ENCODE data around the gene AQP12A.
"Not testable (repeated sequence)": the region's sequence is repeated elsewhere in the genome, so short reads cannot be mapped to it uniquely, and the experiment has no call there.

Gene AQP12A

DNA sequence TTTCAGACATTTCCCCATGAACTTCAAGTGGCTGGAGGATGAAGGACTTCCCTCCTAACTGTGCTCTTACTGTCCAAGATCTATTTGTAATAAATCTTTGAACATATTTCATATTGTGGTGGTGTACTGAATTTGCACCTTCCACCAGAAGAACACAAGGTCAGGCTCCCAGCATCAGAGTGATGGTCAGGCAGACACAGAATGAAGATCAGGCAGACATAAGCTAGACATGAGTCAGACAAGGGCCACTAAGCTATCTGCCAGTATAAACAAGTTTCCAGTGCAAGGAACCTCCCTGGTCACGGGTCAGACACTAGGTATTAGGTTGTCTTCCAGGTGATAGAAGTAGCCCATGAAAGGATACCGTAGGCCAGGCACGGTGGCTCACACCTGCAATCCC is 29.0 kb upstream of the AQP12A start:
- no peak for DNase-seq

DNA sequence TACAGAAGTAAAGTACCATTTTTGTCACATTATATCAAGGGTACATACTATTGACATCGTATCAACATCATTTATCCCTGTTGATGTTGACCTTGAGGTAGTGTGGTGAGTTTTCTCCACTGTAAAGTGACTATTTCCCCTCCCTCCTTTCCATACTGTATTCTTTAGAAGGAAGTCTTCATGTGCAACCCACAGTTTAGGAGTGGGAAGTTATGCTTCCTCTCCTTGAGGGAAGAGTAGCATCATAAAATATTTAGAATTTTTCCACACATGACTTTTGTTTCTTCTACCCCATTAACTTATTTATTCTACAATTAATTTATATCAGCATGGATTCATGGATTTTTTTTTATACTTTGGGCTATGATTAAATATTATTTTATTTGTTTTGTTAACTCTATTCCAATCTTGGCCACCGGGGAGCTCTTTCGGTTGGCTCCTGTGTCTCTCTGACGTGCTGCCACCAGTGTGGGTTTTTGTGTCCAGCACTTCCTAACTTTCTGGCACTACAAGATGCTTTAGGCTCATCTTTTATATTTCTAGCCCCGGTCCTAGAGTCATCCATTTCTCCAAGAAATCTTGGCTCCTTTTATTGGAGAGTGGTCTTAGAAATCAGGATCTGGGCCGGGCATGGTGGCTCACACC is 28.0 kb upstream of the AQP12A start:
- DNase-seq = no peak

DNA sequence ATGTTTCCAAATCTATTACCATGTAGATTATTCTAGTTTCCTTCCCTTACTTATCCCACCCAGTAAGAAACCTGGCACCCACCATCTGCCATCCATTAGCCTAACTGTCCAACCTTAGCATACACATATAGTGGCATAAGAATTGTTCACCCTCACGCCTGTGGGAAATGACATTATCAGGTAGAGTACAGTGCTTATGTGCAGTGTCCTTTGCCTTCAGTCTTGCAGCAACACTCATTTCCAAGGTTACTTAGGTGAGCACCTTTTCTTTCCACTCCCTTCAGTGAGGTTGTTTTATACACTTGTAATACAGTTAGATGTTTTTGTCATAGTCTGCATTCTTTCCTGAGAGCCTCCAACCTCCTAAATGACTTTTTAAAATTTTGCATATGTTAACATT is 27.0 kb upstream of the AQP12A start:
- no peak for DNase-seq

DNA sequence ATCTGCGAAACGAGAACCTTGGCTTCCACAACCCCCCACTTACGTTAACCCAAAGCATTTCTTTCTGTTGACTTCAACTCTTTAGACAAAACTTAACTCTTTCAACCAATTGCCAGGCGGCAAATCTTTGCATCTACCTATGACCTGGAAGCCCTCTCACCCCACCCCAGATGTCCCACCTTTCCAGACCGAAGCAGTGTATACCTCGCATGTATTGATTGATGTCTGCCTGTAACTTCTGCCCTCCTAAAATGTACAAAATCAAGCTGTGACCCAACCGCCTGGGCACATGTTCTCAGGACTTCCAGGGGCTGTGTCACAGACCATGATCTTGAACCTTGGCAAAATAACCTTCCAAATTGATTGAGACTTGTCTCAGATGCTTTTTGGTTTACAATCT is 21.3 kb upstream of the AQP12A start:
- DNase-seq = no peak

DNA sequence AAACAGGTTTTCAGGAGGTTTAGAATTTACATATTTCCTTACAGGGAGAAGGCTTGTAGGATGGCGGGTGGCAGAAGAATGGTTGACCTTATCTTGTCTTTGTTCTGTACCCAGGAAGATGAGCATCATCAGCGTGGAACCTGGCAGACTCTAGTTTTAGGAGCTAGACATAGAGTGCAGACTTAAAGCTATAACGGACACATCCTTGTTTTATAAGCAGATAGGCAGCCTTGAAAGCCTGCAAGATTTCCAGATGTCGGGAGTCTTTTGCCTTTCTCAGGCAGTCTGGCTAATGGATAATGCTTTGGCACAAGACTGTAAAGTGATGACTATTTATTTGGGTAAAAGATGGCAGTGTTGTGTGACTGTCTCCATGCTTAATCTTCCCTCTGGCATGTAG is 20.7 kb upstream of the AQP12A start:
- no peak for DNase-seq

DNA sequence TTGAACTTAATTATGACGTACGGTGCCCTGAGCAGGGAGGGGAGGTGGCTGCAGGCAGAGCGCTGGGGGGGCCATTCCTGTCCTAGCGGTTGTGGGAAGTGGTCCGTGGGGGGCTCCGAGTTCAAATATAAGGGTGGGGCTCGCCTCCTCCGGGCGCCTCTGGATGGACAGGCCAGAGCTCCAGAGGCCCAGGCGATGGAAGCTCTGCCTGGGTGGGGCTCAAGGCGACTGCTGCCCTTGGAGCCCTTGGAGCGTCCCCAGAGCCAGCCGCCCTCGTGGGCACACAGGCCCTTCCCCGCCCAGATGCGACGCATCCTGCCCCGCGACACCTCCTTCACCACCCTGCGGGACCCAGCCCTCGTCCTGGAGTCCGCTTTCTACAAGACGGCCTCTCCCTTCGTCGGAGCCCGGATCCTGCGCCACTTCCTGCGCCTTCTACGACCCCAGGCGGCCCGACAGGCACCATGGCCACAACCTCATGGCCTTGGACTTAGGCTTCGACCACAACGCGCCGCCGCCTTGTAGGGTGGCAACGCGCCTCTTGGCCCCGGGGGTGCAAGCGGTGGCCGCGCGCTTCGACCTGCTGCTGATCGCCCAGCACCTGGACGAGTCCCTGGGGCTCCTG is 19.5 kb upstream of the AQP12A start:
- DNase-seq = no peak

DNA sequence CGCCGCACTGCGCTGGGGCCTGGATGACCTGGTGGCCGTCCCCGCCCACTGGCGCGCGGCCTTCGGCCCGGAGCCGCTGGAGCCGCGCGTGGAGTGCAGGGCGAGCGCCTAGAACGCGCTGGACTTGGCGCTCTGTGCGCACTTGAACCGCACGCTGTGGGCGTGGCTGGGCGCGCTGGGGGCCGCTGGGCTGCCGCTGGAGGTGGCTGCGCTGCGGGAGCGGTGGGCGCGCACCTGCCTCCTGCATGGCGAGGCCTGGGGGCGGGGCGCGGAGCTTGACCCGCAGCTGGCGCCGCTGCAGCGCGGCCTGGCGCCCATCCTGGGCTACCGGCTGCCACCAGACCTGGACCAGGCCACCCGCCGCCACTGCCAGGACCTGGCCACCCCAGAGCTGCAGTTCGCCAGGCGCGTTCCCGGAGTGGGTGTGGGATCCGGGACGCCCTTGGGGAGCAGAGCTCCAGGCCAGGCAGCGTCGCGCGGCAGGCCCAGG is 18.9 kb upstream of the AQP12A start:
- DNase-seq = no peak

DNA sequence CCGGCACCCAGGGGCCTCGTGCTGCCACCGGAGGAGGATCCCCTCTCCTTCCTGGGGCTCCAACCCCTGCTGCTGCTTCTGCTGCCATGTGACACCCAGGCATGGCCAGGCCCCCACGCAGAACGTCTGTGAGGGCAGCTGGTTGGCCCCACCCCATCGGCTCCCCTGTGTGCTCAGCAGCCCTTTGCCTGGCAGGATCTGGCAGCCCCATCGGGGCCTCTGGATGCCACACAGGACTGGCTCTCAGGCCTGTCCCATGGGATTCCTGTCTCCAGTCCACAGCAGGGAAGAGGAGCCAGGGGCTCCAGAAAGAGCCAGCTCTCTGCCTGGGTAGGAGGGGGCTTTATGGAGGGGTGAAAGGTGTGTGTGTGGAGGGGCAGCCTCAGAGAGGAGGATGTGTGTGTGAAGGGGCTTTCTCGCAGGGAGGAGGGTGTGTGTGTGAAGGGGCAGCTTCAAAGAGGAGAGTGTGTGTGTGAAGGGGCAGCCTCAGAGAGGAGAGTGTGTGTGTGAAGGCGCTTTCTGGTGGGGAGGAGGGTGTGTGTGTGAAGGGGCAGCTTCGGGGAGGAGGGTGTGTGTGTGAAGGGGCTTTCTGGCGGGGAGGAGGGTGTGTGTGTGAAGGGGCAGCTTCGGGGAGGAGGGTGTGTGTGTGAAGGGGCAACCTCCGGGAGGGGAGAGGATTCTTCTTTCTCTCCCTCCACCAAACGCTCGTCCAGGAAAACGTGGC is 17.0 kb upstream of the AQP12A start:
- DNase-seq = not testable (repeated sequence)

DNA sequence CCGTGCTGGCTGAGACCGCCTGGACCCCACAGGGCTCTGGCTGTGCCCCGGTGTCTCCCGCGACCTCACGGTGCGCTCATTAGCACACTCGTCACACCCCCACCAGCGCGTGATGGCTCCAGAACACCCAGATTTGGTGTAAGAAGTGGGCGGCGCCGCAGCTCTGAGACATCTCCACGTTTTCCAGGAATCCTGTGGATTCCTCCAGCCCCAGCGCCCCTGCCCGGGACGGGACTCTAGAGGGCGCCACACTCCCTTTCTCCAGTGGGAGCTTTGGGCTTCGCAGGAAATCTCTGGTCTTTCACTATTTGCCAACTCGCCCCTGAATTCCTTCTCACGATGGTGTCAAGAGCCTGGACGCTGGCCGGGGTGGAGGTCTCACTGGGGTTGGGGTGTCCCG is 16.3 kb upstream of the AQP12A start:
- not testable (repeated sequence) for DNase-seq

DNA sequence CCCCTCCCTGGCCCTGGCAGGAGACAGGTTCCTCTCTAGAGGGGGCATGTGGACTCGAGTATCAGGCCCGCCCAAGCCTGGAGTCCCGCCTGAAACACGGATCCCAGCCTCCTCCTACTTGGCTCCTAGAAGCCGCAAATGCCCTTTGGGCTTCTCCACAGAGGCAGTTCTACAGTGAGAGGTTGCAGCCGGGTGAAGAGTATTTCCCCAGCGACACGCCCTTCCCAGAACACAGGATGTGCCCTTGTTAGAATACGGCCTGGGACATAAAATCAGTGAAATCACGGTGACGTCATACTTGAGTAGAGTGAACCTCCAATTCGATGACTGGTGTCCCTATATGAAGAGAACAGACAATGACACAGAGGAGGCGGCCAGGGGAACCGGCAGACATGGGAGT is 13.6 kb upstream of the AQP12A start:
- DNase-seq = not testable (repeated sequence)

DNA sequence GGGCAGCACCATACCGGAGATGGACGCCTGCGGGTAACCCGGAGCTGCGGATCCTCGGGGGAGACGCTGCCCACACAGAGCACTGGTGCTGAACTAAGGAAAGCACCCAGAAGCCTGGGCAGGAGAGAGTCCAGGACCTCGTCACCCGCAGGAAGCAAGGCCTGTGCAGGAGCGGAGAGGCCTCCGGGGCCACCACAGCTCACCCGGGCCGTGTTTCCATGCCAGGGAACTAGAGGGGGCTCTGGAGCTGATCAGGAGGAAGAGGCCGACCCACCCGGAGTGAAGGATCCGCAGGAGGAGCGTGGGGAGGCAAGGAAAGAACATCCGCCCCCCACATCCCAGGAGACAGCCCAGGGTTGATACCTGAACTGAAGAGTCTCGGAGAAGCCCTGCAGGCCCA is 12.8 kb upstream of the AQP12A start:
- DNase-seq = not testable (repeated sequence)

DNA sequence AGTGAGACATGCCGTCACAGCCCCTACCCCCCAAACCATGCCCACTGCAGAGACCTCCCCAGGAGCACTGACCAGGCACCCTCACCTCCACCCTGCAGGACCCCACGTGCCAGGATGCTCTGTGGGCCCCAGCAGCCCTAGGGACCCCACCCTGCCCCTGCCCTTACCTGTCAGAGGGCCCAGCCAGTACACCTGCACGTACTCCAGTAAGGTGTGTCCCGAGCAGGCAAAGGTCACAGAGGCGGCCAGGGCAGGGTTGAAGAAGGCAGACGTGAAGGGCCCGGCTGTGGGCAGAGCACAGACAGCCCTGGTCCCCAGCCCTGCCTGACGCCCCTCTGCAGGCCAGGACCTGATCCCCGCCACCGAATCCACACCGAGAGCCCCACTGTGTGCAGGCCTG is 11.5 kb upstream of the AQP12A start:
- DNase-seq = not testable (repeated sequence)

DNA sequence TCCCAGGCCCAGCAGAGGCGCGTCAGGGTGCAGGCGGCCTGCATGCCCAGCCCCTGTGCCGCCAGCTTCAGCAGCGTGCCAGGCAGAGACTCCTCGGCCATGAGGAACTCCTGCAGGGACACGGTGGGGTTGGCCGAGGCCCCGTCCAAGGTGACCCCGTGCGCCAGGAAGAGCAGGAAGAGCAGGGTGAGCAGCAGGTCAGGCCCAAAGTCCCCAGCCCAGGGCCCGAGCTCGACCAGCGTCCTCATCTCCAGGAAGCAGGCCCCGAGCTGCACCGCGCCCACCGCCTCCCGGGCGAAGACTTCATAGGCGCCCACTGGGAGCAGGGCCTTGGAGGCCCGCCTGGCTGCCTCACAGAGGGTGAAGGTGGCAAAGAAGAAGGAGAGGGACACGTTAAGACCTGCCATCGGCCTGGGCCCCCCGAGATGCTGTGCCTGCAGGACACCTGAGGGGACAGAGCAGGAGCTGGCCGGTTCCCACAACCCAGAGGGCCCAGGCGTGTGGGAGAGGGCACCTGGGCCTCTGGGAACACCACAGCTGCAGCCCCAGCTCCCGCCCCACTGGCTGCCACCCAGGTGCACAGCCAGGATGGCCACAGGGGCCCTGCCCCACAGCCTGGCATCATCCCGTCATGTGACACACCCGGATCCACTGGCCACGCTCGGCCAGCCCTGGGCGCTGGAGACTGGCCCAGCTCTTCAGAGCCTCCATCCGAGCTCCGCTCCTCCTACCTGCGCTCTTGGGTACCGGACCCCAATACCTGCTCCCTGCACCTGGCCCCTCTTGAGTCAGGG is 9.0 kb upstream of the AQP12A start, which contains the start of gene AQP12B:
Gene AQP12B, minus strand, starts transcription at position 455 of the 794 bp plus-strand sequence. Its CDS starts 48 bp downstream, at position 407.
- DNase-seq = not testable (repeated sequence)

DNA sequence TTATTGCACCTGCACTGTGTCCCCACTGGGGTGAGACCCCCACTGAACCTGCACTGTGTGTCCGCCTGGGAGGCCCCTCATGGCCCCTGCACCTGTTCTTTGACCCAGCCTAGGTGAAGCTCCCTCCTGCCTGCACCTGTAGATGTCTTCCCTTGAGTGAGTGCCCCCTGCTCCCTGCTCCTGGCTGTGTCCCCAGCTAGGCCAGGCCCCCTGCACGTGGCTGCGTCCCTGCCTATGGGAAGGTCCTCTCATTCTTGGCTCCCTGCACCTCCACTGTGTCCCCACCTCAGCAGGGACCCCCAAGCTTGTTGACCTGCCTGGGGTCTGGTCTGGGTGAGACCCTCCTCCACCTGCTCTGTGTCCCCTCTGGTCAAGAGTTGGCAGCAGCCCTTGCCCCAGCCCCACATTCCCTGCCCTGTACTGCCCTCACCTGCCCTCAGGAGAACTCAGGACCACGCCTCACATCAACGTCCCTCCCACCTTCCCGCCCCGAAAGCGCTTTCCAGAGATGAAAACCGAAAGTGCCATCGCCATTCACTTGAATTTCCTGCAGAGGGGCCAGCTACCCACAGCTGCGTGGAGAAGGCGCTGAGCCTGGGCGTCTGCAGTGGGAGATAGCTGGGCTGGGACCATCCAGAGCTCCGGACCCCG is 8.2 kb upstream of the AQP12A start:
- not testable (repeated sequence) for DNase-seq

DNA sequence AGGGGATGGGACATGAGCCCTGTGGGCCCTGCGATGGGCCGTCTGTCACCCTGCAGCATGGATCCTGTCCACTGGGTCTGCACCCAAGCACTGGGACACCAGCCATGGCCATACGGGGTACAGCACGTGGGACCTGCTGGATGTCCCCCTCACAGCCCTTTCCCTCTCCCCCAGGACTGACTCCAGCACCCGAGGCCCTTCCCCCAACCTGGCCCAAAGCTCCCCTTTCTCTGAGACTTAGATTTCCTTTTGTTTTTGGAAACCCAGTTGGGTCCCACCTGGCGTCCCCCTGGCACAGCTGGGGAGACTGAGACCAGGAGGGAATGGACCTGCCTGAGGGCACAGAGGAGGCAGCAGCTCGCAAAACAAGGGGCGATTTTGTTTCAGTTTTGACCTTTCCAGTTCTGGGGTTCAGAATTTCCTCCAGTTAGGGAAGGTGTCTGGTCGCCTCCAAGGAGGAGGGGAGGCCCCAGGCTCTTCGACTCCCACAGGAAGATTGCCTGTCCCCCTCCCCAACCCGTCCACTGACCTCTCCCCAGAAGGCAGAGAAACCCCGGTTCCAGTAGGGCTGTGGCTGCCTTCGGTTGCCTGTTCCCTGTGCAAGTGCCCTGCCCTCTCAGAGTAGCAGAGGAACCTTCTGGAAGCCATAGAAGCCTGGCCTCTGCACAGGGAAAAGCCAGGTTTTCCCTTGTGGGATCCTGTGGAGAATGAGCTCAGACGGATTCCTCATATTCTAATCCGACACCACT is 7.5 kb upstream of the AQP12A start:
- DNase-seq = not testable (repeated sequence)

DNA sequence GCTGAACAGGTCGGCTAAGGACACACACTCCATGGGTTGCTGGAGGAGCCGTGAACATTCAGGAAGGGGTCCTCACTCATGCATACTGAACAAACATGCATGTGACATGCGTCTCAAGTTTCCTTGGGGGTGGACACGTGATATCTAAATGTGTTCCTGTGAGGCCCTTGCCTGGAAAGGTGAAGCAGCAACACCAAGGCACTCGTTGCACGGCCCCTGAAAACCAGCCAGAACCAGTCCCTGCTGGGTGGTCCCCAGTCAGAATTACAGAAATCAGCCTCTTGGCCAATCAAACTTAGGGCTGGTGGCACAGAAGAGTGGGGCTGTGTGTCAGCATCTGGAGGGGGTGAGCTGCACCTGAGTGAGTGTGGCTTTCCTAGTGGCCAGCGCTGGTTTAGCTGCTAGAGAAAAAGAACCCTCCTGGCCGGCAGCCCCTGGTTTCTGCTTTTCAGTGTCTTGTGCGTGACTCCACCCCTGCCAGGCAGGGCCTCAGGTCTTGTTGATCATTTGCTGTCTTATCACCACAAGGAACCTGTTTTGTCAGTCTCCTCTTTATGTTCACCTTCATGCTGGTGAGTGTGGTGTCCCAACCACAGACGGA is 5.8 kb upstream of the AQP12A start:
- DNase-seq = no peak

DNA sequence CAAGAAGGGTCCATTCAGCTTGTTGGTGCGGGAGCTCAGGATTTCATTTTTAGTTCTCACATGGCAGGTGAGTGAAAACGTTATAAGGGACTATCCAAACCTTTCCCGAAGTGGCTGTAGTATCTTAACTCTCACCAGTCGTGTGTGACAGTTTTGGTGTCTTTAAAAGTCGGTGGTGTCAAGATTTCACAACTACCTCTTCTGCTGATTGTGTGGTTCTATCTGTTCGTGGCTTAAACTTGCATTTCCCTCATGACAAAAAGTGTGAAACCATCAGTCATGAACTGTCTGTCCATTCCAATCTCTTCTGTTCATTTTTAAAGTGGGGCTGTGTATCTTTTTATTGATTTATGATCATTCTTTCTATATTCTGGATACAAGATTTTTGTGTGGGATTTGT is 5.2 kb upstream of the AQP12A start:
- no peak for DNase-seq

DNA sequence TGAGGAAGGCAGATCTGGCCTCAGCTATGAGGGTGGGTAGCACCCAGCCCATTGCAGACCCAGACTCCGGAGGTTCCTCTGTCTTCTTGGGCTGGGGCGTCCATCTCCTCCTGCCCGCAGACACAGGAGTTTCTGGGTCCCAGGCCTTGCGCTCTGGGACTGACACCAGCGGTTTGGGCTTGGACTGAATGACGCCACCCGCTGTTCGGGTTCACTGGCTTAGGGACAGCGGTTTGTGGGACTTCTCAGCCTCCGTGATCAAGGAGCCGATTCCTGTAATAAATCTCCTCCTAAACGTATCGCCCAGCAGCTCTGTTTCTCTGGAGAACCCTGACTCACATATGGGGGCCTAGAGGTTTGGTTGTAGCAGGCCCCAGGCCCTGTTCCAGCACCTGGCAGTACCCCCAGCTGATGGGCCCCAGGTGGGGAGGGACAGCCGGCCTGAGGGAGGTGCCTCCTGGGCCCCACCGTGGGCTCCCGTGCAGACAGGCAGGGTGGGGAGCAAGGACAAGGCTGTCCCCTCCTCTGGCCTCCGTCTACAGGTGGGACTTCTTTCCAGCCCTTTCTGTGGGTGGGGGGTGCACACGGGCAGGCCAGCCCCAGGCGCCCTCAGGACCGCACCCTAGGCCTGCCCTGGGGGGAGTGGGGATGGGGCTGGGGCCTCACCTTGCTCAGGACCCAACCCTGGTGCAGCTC is 4.5 kb upstream of the AQP12A start:
- no peak for DNase-seq

DNA sequence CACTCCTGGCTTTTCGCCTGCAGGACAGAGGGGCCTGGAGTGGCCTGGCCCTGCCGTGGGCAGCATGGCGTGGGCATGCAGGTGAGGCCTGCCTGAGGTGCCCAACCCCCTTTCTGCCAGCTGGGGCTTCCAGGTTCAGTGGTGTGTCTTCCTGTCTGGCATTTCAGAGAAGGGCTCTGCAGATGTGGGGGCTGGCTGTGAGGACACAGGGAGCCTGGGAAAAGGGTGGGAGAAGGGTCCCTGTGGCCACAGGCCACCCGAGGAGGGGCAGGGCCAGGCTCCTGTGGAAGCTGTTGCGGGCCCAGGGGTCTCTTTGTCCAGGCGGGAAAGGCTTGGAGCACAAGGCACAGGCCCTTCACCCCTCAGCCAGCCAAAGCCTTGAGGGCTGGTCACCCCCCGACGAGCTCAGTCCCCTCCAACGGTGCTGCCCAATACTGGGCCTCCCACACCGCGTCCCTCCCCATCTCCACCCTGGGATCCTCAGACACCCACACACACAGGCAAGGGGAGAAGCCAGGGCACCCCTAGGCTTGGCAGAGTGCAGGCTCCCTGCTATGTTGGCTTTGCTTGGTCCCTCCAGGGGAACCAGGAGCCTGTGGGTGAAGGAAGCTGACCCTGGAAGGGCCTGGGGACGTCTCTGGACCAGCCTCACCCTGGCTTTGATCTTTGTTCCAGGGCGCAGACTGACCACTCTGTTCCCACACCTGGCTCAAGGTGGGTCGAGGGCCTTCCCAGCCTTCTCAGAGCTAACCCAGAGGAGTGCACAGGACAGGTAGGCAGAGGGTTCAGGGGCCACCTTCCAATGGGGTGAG is 3.7 kb upstream of the AQP12A start:
- DNase-seq = no peak

DNA sequence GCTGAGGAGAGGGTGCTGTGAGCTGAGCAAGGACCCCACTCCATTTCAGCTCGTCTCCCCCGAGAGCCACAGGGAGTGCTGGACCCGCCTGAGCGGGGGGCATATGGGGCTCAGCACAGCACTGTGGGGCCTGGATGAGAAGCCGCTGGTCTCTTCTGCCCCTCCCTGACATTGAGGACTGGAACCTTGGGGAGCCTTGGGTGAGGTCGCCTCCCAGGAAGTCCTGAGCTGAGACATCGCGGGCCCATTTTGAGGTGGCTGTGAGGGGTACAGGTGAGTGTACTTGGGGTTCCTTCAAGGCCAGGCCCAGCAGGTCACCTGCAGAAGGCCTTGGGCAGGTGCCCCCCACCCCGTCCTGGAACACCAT is 3.1 kb upstream of the AQP12A start:
- no peak for DNase-seq
